Stimulated activated CD8-positive, alpha-beta memory T cell treated with anti-CD3 and anti-CD28 coated beads, Interleukin-4, amount 100 ng/mL, for 4 hours (primary cell): ENCODE data around the gene ZNF722.
"Not testable (repeated sequence)": the region's sequence is repeated elsewhere in the genome, so short reads cannot be mapped to it uniquely, and the experiment has no call there.

Experiments
- DNase-seq, 2 donors: peaks; one replicate each; pipeline ENCODE4 v3.0.0-alpha.2; 2020; ENCODE audit warnings: low read depth in 2 of 2, low spot score in 1 of 2

The ZNF722 gene

DNA sequence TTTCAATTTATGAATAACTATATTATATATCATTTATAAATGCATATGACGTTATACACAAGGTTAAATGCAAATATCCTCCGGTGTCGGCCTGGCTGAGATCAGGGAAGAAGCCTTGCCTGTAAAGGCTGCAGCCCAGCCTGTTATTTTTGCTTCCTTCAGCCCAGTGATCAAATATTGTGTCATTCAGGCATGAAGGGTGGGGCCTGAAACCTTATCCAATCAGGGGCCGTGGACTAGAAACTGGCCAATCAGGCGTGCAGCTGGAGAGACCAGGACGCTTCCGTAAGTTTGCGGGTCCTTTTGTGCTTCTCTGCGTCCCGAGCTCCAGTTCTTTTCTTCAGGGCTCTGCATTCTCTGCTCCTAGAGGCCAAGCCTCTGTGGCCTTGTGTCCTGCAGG is at the start of gene ZNF722:
Gene ZNF722, plus strand, starts transcription at position 301 of the 400 bp plus-strand sequence. CDS start 113 bp downstream, outside the sequence.
- no peak for DNase-seq

DNA sequence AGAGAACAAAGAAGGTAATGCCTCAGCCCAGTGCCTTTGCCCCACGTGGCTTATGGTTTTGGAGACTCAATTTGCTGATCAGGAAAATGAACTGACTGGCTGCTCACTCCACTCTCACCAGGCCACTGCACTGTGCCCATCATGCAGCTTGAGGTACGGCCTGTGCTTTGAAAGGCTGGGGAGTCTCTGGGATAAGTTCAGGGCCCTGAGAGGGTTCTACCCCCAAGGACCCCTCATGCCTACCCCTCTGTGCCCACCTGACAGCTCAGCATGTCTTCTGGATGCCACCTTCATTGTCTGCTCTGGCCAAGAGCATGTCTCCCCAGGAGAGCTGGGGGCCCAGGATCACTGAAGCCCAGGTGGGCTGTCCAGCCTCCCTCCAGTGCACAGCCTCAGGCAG is 45.5 kb upstream of the ZNF722 start:
- DNase-seq, result no peak

DNA sequence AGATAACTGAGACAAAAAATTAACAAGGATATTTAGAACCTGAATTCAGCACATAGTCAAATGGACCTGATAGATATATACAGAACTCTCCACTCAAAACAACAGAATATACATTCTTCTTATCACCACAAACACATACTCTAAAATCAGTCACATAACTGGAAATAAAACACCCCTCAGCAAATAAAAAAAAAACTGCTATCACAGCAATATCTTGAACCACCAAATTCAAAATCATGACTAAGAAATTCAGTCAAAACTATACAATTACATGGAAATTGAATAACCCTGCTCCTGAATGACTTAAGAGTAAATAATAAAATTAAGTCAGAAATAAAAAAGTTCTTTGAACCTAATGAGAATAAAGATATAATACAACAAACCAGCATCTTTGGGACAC is 30.0 kb upstream of the ZNF722 start:
- DNase-seq, result no peak

DNA sequence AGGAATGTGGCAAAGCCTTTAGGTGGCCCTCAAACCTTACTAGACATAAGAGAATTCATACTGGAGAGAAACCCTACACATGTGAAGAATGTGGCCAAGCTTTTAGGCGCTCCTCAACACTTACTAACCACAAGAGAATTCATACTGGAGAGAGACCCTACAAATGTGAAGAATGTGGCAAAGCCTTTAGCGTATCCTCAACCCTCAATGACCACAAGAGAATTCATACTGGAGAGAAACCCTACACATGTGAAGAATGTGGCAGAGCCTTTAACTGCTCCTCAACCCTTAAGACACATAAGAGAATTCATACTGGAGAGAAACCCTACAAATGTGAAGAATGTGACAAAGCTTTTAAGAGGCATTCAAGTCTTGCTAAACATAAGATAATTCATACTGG is 16.8 kb downstream of the ZNF722 start:
- not testable (repeated sequence) for DNase-seq

DNA sequence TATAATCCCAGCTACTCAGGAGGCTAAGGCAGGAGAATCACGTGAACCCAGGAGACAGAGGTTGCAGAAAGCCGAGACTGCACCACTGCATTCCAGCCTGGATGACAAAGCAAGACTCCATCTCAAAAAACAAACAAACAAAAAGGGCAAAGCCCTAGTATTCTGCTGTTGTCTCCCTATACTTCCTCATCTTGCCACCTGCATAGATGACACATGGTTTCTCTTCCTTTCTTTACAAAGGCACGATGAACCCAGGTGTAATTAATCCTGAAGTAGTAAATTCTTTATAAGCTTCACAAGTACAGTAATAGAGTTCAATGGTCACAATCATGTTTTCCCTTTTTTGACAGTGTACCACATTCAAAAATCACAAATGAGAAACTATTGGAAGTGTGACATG is 36.7 kb downstream of the ZNF722 start:
- DNase-seq, result no peak

DNA sequence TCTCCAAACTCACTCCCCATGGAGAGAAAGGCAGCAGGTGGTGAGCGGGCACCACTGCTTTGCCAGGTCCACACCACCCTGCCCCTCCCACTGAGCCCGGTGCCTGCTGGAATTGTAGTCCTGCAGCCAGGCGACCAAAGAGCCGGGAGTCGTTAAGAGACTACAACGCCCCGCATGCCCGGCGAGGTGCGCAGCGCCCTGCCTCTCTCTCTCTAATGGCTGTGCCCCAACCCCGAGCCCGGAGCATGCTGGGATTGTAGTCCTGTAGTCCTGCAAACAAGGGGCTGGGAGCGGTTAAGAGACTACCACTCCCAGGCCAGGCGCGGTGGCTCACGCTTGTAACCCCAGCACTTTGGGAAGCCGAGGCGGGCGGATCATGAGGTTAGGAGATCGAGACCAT is 38.4 kb downstream of the ZNF722 start:
- no peak for DNase-seq

DNA sequence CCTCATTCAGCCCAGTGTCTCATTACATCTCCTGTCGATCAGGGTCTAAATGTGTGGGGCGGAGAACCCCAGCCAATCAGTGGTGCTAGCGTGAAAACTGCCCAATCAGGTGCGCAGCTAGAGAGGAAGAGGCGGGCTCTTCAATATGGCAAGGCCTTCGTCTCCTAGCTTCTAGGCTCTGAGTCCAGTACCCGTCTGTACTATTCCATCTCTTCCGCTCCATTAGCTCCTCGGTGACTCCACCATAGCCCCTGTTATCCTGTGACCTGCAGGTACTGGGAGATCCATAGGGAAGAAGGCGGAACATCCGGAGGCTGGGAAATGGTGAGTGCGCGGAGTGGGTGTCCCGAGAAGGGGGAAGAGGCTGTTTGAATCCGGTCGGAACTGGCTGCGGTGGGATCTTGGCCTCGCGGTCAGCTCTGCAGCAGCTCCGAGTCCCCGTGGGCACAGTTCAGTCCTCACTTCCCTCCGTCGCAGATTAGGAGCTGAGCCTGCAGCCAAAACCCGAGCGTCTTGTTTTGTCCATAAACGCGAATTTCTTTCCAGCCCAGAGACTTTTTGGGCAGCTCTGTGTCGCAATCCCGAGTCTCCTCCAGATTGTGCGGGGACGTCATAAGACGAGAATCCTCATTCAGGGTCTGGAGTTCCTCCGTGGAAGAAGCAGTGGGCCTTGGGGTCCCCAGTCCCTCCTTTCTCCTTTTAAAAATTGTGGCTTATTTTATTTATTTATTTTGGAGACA is 46.8 kb downstream of the ZNF722 start, which contains the start of gene ZNF727:
Gene ZNF727, plus strand, starts transcription at position 134 of the 740 bp plus-strand sequence. Its CDS starts 188 bp downstream, at position 322.
- DNase-seq, result no peak

DNA sequence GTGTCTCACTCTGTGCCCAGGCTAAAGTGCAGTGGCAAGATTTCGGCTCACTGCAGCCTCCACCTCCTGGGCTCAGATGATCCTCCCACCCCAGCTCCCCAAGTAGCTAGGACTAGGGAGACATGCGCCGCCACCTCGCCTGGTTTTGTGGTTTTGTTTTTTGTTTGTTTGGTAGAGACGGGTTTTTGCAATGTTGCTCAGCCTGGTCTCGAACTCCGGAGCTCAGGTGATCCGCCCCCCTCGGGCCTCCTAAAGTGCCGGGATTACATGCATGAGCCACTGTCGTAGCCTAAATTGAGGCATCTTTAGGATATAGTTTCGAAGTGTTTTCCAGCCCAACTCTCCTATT is 47.4 kb downstream of the ZNF722 start:
- no peak for DNase-seq
